ENCODE results near the gene DSCAM. TPM values are rescaled to one million over a fixed set of nuclear protein-coding genes. Genes with fewer than 3 reads are reported as not detected.

Gene DSCAM
- total and polyA plus RNA-seq, 2 donors (not counting 1 experiment from before 2014, with no cell fraction given) = under 0.01 to 0.01 TPM

GRCh38 chr21:40416572-40416971, 430.4 kb downstream of the DSCAM start:
- no peaks in the 10 kb centered on the region for H3K36me3 ChIP-seq (ENCODE audit: control insufficient read depth, insufficient read depth, low read length)
- no peaks in the 10 kb centered on the region for H3K9me3 ChIP-seq (ENCODE audit: control insufficient read depth, insufficient read depth, low read depth, low read length)
- H3K4me3 ChIP-seq (replicated peaks in 1 of 4; ENCODE audit: control extremely low read depth in 1 of 4, insufficient read depth in 1 of 4, low read depth in 3 of 4, low read length in 4 of 4) = no peak overlapping the region
- no peak overlapping the region for H3K9ac ChIP-seq (ENCODE audit: insufficient read depth, low read length)
- H2AFZ ChIP-seq (ENCODE audit: low read length) = no peak overlapping the region
- H3K4me2 ChIP-seq (ENCODE audit: extremely low read depth, insufficient read depth, low read length) = no peak overlapping the region
- no peaks in the 10 kb centered on the region for H3K27me3 ChIP-seq (ENCODE audit: control insufficient read depth, insufficient read depth, low read length)
- no peak for DNase-seq (ENCODE audit: low read depth in 2 of 2)
- no peaks in the 10 kb centered on the region for H4K20me1 ChIP-seq (ENCODE audit: control insufficient read depth, extremely low read depth, insufficient read depth, low read length)
- no peaks in the 10 kb centered on the region for H3K79me2 ChIP-seq (ENCODE audit: control insufficient read depth, insufficient read depth, low read length)
- H3K27ac ChIP-seq (ENCODE audit: insufficient read depth, low read length) = no peak overlapping the region
- TF ChIP-seq CTCF (conservative IDR thresholded peaks at IDR 0.05 in 1 of 2, IDR thresholded peaks at IDR 0.05 in 1 of 2; ENCODE audit: low read depth in 1 of 2, low read length in 2 of 2) = no peak
- no peak for TF ChIP-seq EZH2 (IDR thresholded peaks at IDR 0.05; ENCODE audit: low read length, missing control alignments)
- no peaks in the 10 kb centered on the region for H3K4me1 ChIP-seq (ENCODE audit: control insufficient read depth, extremely low read depth, insufficient read depth, low read length)

GRCh38 chr21:40408561-40408960, 438.4 kb downstream of the DSCAM start:
- H4K20me1 ChIP-seq (ENCODE audit: control insufficient read depth, extremely low read depth, insufficient read depth, low read length) = no peaks in the 10 kb centered on the region
- H3K27me3 ChIP-seq (ENCODE audit: control insufficient read depth, insufficient read depth, low read length) = no peaks in the 10 kb centered on the region
- no peaks in the 10 kb centered on the region for H3K9me3 ChIP-seq (ENCODE audit: control insufficient read depth, insufficient read depth, low read depth, low read length)
- H3K4me1 ChIP-seq (ENCODE audit: control insufficient read depth, extremely low read depth, insufficient read depth, low read length) = no peaks in the 10 kb centered on the region
- no peak overlapping the region for H3K27ac ChIP-seq (ENCODE audit: insufficient read depth, low read length)
- H3K4me2 ChIP-seq (ENCODE audit: extremely low read depth, insufficient read depth, low read length) = no peak overlapping the region
- no peaks in the 10 kb centered on the region for H3K36me3 ChIP-seq (ENCODE audit: control insufficient read depth, insufficient read depth, low read length)
- DNase-seq (ENCODE audit: low read depth in 2 of 2) = no peak
- TF ChIP-seq EZH2 (IDR thresholded peaks at IDR 0.05; ENCODE audit: low read length, missing control alignments) = no peak
- no peak for TF ChIP-seq CTCF (conservative IDR thresholded peaks at IDR 0.05 in 1 of 2, IDR thresholded peaks at IDR 0.05 in 1 of 2; ENCODE audit: low read depth in 1 of 2, low read length in 2 of 2)
- H3K9ac ChIP-seq (ENCODE audit: insufficient read depth, low read length) = no peak overlapping the region
- H3K79me2 ChIP-seq (ENCODE audit: control insufficient read depth, insufficient read depth, low read length) = no peaks in the 10 kb centered on the region
- H2AFZ ChIP-seq (ENCODE audit: low read length) = no peak overlapping the region
- no peak overlapping the region for H3K4me3 ChIP-seq (replicated peaks in 1 of 4; ENCODE audit: control extremely low read depth in 1 of 4, insufficient read depth in 1 of 4, low read depth in 3 of 4, low read length in 4 of 4)

GRCh38 chr21:40404396-40404800, 442.6 kb downstream of the DSCAM start:
- H3K9ac ChIP-seq (ENCODE audit: insufficient read depth, low read length) = no peak overlapping the region
- no peaks in the 10 kb centered on the region for H3K9me3 ChIP-seq (ENCODE audit: control insufficient read depth, insufficient read depth, low read depth, low read length)
- H3K4me3 ChIP-seq (replicated peaks in 1 of 4; ENCODE audit: control extremely low read depth in 1 of 4, insufficient read depth in 1 of 4, low read depth in 3 of 4, low read length in 4 of 4) = no peak overlapping the region
- no peaks in the 10 kb centered on the region for H3K79me2 ChIP-seq (ENCODE audit: control insufficient read depth, insufficient read depth, low read length)
- H3K36me3 ChIP-seq (ENCODE audit: control insufficient read depth, insufficient read depth, low read length) = no peaks in the 10 kb centered on the region
- no peaks in the 10 kb centered on the region for H4K20me1 ChIP-seq (ENCODE audit: control insufficient read depth, extremely low read depth, insufficient read depth, low read length)
- H3K27ac ChIP-seq (ENCODE audit: insufficient read depth, low read length) = no peak overlapping the region
- no peaks in the 10 kb centered on the region for H3K4me1 ChIP-seq (ENCODE audit: control insufficient read depth, extremely low read depth, insufficient read depth, low read length)
- H3K27me3 ChIP-seq (ENCODE audit: control insufficient read depth, insufficient read depth, low read length) = no peaks in the 10 kb centered on the region
- H3K4me2 ChIP-seq (ENCODE audit: extremely low read depth, insufficient read depth, low read length) = no peak overlapping the region
- no peak overlapping the region for H2AFZ ChIP-seq (ENCODE audit: low read length)
- DNase-seq (ENCODE audit: low read depth in 2 of 2) = peak in 1 of 2 donors; percentile 5
- TF ChIP-seq CTCF (conservative IDR thresholded peaks at IDR 0.05 in 1 of 2, IDR thresholded peaks at IDR 0.05 in 1 of 2; ENCODE audit: low read depth in 1 of 2, low read length in 2 of 2) (no peak), EZH2 (IDR thresholded peaks at IDR 0.05; ENCODE audit: low read length, missing control alignments) (no peak)
